ENCODE data around the gene PTH2R. TPM values are rescaled to one million over a fixed set of nuclear protein-coding genes. Genes with fewer than 3 reads are reported as not detected.
"Not testable (repeated sequence)": the region's sequence is repeated elsewhere in the genome, so short reads cannot be mapped to it uniquely, and the experiment has no call there.

PTH2R gene
- total RNA-seq, 2 donors from 2014 or later: 0.09 TPM; not detected in 1

DNA sequence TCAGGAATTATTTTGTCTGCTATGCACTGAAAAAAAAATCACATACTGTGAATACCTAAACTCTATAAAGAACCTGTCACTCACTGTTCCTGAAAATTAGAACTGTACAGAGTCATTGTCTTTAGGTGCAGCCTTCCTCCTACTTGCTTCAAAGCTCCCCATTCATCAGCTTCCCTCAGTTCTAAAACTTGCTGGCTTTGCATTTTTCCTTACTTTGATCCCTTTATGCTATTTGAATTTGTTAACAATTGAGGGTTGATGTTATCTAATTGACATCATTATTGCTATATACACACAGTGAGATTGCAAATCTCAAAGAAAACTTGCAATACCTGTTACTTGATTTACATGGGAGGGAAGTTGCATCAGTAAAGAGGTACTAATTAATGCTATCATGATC, 48.3 kb downstream of the PTH2R start:
- Mint-ChIP-seq H3K36me3 (no peaks in the 10 kb centered on the region), H3K9me3 (no peaks in the 10 kb centered on the region), H3K27ac (no peak overlapping the region)
- ATAC-seq: no peak
- DNase-seq (ENCODE audit: low spot score in 2 of 2): no peak

- Mint-ChIP-seq H3K9me3 (no peaks in the 10 kb centered on the region), H3K36me3 (no peaks in the 10 kb centered on the region), H3K27ac (no peak overlapping the region)
- ATAC-seq (no peak), DNase-seq (ENCODE audit: low spot score in 2 of 2) (no peak)
These were observed 57.1 kb downstream of the PTH2R start for GRCh38 chr2:208463721-208464120.

DNA sequence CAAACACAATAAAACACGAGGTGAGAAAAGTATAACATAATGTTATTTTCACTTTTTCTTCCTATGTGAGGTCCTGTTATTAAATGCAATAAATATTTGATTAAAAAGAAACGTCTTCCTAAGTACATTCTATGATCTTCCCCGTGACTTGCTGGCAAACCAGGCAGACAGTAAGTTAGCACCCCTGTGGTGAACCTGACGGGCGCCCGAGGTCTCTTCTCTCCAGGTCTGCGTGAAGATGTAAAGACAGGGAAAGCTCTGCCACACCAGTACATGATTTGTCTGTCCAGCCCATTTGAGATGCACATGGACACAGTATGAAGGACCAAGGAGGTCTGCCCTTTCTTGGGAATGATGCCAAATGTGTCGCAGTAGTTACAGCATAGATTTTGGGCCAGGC, 57.6 kb downstream of the PTH2R start:
- Mint-ChIP-seq H3K9me3 (no peaks in the 10 kb centered on the region), H3K27ac (no peak overlapping the region), H3K36me3 (no peaks in the 10 kb centered on the region)
- DNase-seq (ENCODE audit: low spot score in 2 of 2) (no peak), ATAC-seq (no peak)

- Mint-ChIP-seq H3K36me3 (no peaks in the 10 kb centered on the region), H3K27ac (no peak overlapping the region), H3K9me3 (peaks cover 0 to 4% of the 10 kb centered on the region in 2 donors)
- DNase-seq (ENCODE audit: low spot score in 2 of 2): peak in 1 of 2 donors; percentile 9
- ATAC-seq: peak in 1 of 2 donors; percentile 46
These were observed 59.7 kb downstream of the PTH2R start for GRCh38 chr2:208466151-208466919.

DNA sequence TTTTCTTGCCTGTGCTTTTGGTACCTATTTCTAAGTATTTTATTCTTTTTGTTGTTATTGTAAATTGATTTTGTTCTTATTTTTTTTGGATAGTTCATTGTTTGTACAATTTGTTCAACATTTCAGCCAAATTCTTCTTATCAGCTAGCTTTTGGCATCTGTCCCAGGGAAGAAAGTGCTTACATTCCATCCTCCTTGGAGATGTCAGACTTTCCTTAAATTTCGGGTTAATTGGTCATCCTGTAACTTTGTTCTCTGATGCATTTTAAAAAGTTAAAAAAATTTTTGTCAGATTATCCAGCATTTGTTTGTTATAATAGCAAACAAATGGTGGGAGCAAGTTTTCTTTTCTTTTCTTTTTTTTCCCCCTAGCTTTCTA, 60.3 kb downstream of the PTH2R start:
- H3K36me3 Mint-ChIP-seq: no peaks in the 10 kb centered on the region
- no peak for DNase-seq (ENCODE audit: low spot score in 2 of 2)
- no peak overlapping the region for H3K27ac Mint-ChIP-seq
- no peak for ATAC-seq
- peaks cover 0 to 4% of the 10 kb centered on the region in 2 donors for H3K9me3 Mint-ChIP-seq

DNA sequence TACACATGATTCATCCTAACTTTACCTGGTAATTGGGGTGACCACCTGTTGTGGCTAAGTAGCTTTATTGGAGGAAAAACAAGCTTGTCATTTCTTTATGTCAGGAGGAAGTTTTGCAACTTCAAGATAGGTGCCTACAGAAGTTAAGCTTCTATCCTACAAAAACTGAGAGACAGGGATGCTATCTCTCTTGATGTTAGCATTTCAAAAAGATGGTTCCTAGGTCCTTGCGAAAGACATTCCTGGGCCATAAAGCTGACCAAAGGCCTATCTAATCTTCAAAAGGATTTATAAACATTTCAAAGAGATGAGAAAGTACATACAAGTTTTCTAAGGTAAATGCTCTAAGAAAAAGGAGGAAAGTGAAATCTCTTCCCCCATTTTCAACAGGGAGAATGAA, 61.0 kb downstream of the PTH2R start:
- no peak for ATAC-seq
- Mint-ChIP-seq H3K9me3 (peaks cover 0 to 4% of the 10 kb centered on the region in 2 donors), H3K27ac (no peak overlapping the region), H3K36me3 (no peaks in the 10 kb centered on the region)
- DNase-seq (ENCODE audit: low spot score in 2 of 2): no peak

GRCh38 chr2:208477741-208478140, 71.1 kb downstream of the PTH2R start:
- Mint-ChIP-seq H3K36me3 (no peaks in the 10 kb centered on the region), H3K9me3 (peaks cover 0 to 3% of the 10 kb centered on the region in 2 donors)
- DNase-seq (ENCODE audit: low spot score in 2 of 2): no peak

DNA sequence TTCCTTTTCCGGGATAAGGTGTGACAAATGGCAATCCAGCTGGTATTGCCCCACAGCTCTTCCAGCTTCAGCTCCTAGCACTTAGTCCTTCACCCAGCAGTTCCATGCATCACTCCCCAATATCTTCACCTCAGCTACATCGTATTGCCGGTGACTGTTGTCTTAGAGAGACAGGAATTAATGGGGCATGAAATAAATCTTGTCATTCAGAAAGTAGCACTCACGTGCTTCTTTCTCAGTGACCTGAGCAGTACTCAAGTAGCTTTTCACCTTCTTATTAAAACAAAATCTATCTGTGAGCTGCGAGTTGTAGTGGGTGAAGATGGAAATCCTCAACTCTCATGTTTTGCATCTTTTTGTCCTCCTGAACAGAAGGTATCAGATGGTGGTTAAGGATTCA, 72.8 kb downstream of the PTH2R start:
- DNase-seq (ENCODE audit: low spot score in 2 of 2) (no peak), ATAC-seq (no peak)
- H3K27ac Mint-ChIP-seq: no peak overlapping the region
- no peaks in the 10 kb centered on the region for H3K36me3 Mint-ChIP-seq
- H3K9me3 Mint-ChIP-seq: peaks cover 0 to 3% of the 10 kb centered on the region in 2 donors

More at GRCh38 chr2:208477741-208478140, 71.1 kb downstream of the PTH2R start:
- no peak for ATAC-seq
- H3K27ac Mint-ChIP-seq: no peak overlapping the region

- not testable (repeated sequence) for H3K9me3 Mint-ChIP-seq; H3K27ac Mint-ChIP-seq; DNase-seq (ENCODE audit: low spot score in 2 of 2); ATAC-seq; H3K36me3 Mint-ChIP-seq
These were observed 75.4 kb downstream of the PTH2R start for GRCh38 chr2:208481945-208482344.

DNA sequence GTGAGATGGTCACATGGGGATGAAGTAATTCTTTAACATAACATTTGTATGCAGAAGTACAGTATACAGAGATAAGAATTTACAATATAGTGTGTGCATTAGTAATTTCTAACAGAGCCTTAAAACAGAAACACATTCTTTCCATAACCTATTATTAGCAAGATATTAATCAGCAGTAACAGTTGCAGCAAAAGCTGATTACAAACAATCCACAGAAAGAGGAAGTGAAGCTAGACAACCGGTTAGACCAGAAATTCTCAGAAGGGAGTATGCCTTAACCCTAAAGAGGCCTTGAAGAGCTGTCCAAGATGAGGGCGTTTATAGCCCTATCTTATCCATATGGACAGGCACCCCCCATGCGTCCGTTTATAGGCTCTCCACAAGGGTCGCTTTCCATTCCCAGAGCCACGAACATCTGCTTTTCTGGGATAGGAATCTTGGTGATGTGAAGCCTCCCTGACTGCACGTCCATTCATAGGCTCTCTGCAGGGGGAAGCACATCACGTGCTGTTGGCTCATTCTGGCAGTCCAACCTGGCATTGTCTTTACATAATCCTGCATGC, 75.9 kb downstream of the PTH2R start:
- not testable (repeated sequence) for H3K36me3 Mint-ChIP-seq; DNase-seq (ENCODE audit: low spot score in 2 of 2); ATAC-seq; H3K27ac Mint-ChIP-seq
- peaks cover 5 to 10% of the 10 kb centered on the region in 2 donors for H3K9me3 Mint-ChIP-seq

DNA sequence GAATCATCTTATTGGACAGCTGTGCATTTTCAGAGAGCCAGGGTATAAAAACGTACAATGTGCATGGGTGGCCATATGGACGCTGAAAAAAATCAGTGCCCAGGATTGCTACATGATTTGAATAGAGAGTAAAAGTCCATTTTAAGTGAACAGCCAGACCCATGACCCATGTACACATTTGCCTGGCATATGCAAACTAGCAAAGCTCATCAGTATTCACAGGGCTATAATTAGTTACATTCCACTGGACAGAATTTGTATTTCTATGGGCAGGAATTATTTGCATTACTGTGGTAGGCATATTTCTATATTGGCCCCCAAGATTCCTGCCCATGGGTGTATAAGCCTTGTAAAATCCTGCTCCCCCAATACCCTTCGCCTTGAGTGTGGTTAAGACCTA, 78.8 kb downstream of the PTH2R start:
- DNase-seq (ENCODE audit: low spot score in 2 of 2) (no peak), ATAC-seq (no peak)
- Mint-ChIP-seq H3K36me3 (no peaks in the 10 kb centered on the region), H3K9me3 (peaks cover 8 to 10% of the 10 kb centered on the region in 2 donors), H3K27ac (no peak overlapping the region)

DNA sequence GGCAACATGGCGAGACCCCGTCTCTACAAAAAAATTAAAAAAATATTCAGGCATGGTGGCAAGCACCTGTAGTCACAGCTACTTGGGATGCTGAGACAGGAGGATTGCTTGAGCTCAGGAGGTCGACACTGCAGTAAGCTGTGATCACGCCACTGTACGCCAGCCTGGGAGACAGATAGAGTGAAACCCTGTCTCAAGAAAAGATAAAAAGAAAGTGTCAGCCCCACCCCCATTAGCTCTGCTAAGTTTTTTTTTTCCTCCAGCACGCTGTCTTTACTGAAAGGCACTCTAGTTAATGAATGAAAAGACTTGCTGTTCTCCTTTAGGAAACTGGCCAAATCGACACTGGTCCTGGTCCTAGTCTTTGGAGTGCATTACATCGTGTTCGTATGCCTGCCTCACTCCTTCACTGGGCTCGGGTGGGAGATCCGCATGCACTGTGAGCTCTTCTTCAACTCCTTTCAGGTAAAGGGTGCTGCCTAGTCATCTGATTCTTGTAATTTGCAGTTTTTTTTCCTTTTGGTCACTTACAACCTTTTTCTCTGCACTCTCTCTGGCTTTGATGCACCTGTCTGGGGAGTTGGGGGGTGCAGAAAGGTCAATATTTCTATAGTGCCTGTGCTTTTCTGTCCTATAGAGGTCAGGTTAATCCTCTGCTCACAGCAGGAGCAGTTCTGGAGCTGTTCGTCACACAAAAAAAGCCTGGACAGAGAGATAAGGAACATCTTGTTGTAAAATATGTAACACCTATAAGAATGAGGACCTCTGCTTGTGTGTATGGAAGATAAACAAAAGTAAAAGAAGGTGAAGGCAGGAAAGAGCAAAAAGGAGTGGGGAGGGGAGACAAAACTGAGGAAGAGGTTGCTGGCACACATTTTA, 82.3 kb downstream of the PTH2R start:
- Mint-ChIP-seq H3K9me3 (peaks cover 7 to 8% of the 10 kb centered on the region in 2 donors), H3K27ac (no peak overlapping the region)
- DNase-seq (ENCODE audit: low spot score in 2 of 2): no peak

DNA sequence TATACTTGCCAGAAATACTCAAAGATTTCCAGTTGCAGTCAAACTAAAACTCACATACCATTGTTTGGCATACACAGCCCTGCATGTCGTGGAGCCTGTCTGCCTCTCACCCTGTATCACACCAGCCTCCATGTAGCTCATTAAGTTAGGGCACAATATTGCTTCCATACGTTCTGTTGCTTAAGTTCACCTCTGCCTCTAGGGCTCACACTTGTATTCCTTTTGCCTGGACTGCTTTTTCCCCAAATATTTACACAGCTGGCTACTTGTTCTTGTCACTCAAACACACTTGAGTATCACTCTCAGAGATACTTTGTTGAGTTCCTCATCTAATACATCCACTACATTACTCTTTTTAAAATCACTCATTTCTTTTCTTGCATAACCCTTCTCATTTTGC, 83.1 kb downstream of the PTH2R start:
- ATAC-seq: no peak
- Mint-ChIP-seq H3K9me3 (peaks cover 7 to 8% of the 10 kb centered on the region in 2 donors), H3K27ac (no peak overlapping the region), H3K36me3 (no peaks in the 10 kb centered on the region)
- no peak for DNase-seq (ENCODE audit: low spot score in 2 of 2)

More for the DNA sequence above, 82.3 kb downstream of the PTH2R start:
- no peaks in the 10 kb centered on the region for H3K36me3 Mint-ChIP-seq
- no peak for ATAC-seq

DNA sequence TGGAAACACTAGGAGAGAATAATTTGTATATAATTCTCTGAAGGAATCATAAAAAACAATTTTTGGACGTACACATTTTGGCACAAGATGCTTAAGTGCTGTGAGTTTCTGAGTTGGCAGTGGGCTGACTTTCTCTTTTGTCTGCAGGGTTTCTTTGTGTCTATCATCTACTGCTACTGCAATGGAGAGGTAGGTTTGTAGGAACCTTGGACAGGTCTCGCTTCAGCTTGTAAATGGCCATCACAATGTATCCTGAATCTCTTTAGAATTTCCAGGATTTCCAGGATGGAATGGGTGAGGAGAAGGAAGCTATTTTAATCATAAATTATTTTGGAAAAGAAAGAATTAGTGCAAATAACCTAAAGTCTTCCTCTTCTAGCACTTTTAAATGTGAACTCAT, 83.9 kb downstream of the PTH2R start:
- Mint-ChIP-seq H3K27ac (no peak overlapping the region), H3K36me3 (no peaks in the 10 kb centered on the region), H3K9me3 (peaks cover 7 to 8% of the 10 kb centered on the region in 2 donors)
- DNase-seq (ENCODE audit: low spot score in 2 of 2): no peak
- ATAC-seq: no peak

GRCh38 chr2:208491641-208492040, 85.0 kb downstream of the PTH2R start:
- no peak for ATAC-seq
- no peaks in the 10 kb centered on the region for H3K36me3 Mint-ChIP-seq
- H3K9me3 Mint-ChIP-seq: peaks cover 6 to 8% of the 10 kb centered on the region in 2 donors
- no peak overlapping the region for H3K27ac Mint-ChIP-seq
- DNase-seq (ENCODE audit: low spot score in 2 of 2): no peak

GRCh38 chr2:208492069-208492468, 85.5 kb downstream of the PTH2R start:
- Mint-ChIP-seq H3K9me3 (peaks cover 2 to 5% of the 10 kb centered on the region in 2 donors), H3K36me3 (no peaks in the 10 kb centered on the region), H3K27ac (no peak overlapping the region)
- ATAC-seq (no peak), DNase-seq (ENCODE audit: low spot score in 2 of 2) (no peak)

GRCh38 chr2:208493186-208493585, 86.6 kb downstream of the PTH2R start:
- ATAC-seq: no peak
- Mint-ChIP-seq H3K27ac (no peak overlapping the region), H3K36me3 (no peaks in the 10 kb centered on the region), H3K9me3 (peaks cover 0 to 2% of the 10 kb centered on the region in 2 donors)
- no peak for DNase-seq (ENCODE audit: low spot score in 2 of 2)

Data from activated naive CD4-positive, alpha-beta T cell treated with anti-CD3 and anti-CD28 coated beads, Interleukin-2, amount 50 U/mL, for 72 hours (primary cell).